ENCODE results near the gene NOTCH2. TPM values are rescaled to one million over a fixed set of nuclear protein-coding genes. Genes with fewer than 3 reads are reported as not detected.

Gene NOTCH2
- total and polyA plus RNA-seq, 2 experiments from 2014 or later: 8.5 to 56.6 TPM

DNA sequence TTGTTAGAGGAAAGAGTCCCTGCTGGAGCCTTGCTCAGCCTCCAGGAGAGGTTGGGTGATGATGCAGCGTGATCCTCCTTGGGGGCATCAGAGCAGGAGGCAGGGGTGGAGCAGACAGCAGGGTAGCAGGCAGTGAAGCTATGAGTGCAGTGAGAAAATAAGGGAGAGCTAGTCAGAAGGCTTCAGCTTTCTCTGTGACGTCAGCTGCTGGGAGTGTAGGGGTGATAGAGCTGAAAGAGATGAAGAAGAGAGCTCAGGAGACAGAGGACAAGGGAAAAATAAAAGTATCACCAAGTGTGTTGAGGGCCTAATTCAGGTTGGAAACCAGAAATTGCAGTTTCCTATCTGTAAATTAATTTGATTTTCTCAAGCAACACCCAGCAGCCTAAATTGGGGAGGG lies 170.9 kb downstream of the NOTCH2 start:
- no peaks in the 10 kb centered on the region for H3F3A ChIP-seq (replicated peaks; ENCODE audit: low read depth)
- no peaks in the 10 kb centered on the region for H3K36me3 Mint-ChIP-seq (ENCODE audit: low read depth)
- no peak overlapping the region for H3K4me3 Mint-ChIP-seq
- H3K9me2 ChIP-seq (ENCODE audit: insufficient read depth): no peaks in the 10 kb centered on the region
- no peak for TF ChIP-seq EZH2 (IDR thresholded peaks at IDR 0.05; ENCODE audit: low read depth, unreplicated experiment)
- no peak for TF ChIP-seq STAT1 (IDR thresholded peaks at IDR 0.05; ENCODE audit: unreplicated experiment)
- TF ChIP-seq ZNF331 (CRISPR knock-in tag; IDR thresholded peaks at IDR 0.05; ENCODE audit: low read depth): no peak
- no peak for TF ChIP-seq NANOG (IDR thresholded peaks at IDR 0.05; ENCODE audit: borderline replicate concordance)
- no peak for TF ChIP-seq ETS1 (IDR thresholded peaks at IDR 0.05)
- TF ChIP-seq, protein P1, sequence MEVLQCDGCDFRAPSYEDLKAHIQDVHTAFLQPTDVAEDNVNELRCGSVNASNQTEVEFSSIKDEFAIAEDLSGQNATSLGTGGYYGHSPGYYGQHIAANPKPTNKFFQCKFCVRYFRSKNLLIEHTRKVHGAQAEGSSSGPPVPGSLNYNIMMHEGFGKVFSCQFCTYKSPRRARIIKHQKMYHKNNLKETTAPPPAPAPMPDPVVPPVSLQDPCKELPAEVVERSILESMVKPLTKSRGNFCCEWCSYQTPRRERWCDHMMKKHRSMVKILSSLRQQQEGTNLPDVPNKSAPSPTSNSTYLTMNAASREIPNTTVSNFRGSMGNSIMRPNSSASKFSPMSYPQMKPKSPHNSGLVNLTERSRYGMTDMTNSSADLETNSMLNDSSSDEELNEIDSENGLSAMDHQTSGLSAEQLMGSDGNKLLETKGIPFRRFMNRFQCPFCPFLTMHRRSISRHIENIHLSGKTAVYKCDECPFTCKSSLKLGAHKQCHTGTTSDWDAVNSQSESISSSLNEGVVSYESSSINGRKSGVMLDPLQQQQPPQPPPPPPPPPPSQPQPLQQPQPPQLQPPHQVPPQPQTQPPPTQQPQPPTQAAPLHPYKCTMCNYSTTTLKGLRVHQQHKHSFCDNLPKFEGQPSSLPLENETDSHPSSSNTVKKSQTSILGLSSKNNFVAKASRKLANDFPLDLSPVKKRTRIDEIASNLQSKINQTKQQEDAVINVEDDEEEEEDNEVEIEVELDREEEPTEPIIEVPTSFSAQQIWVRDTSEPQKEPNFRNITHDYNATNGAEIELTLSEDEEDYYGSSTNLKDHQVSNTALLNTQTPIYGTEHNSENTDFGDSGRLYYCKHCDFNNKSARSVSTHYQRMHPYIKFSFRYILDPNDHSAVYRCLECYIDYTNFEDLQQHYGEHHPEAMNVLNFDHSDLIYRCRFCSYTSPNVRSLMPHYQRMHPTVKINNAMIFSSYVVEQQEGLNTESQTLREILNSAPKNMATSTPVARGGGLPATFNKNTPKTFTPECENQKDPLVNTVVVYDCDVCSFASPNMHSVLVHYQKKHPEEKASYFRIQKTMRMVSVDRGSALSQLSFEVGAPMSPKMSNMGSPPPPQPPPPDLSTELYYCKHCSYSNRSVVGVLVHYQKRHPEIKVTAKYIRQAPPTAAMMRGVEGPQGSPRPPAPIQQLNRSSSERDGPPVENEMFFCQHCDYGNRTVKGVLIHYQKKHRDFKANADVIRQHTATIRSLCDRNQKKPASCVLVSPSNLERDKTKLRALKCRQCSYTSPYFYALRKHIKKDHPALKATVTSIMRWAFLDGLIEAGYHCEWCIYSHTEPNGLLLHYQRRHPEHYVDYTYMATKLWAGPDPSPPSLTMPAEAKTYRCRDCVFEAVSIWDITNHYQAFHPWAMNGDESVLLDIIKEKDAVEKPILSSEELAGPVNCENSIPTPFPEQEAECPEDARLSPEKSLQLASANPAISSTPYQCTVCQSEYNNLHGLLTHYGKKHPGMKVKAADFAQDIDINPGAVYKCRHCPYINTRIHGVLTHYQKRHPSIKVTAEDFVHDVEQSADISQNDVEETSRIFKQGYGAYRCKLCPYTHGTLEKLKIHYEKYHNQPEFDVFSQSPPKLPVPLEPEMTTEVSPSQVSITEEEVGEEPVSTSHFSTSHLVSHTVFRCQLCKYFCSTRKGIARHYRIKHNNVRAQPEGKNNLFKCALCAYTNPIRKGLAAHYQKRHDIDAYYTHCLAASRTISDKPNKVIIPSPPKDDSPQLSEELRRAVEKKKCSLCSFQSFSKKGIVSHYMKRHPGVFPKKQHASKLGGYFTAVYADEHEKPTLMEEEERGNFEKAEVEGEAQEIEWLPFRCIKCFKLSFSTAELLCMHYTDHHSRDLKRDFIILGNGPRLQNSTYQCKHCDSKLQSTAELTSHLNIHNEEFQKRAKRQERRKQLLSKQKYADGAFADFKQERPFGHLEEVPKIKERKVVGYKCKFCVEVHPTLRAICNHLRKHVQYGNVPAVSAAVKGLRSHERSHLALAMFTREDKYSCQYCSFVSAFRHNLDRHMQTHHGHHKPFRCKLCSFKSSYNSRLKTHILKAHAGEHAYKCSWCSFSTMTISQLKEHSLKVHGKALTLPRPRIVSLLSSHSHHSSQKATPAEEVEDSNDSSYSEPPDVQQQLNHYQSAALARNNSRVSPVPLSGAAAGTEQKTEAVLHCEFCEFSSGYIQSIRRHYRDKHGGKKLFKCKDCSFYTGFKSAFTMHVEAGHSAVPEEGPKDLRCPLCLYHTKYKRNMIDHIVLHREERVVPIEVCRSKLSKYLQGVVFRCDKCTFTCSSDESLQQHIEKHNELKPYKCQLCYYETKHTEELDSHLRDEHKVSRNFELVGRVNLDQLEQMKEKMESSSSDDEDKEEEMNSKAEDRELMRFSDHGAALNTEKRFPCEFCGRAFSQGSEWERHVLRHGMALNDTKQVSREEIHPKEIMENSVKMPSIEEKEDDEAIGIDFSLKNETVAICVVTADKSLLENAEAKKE (CRISPR knock-in tag; IDR thresholded peaks at IDR 0.05): no peak
- TF ChIP-seq JUNB (IDR thresholded peaks at IDR 0.05; ENCODE audit: unreplicated experiment): no peak
- no peak for TF ChIP-seq CTCF (conservative IDR thresholded peaks at IDR 0.05; ENCODE audit: low read depth in 2 of 2)
- TF ChIP-seq ZNF114 (CRISPR knock-in tag; IDR thresholded peaks at IDR 0.05): no peak
- H3K4me2 ChIP-seq: no peak overlapping the region
- H3K4me1 Mint-ChIP-seq: peaks cover 2% of the 10 kb centered on the region; the same call in 1 of the 3 replicates
- H3K4me1 ChIP-seq (ENCODE audit: insufficient read depth): no peaks in the 10 kb centered on the region
- no peak for DNase-seq (ENCODE audit: low spot score)
- no peaks in the 10 kb centered on the region; the same call in 2 of the 3 replicates for H3K9me3 Mint-ChIP-seq
- 0 out of 2 replicates have a peak overlapping the region, but pooled peaks have one; percentile 43 for H2AFZ ChIP-seq
- H3K36me3 ChIP-seq (ENCODE audit: insufficient read depth): no peaks in the 10 kb centered on the region
- H3K27me3 Mint-ChIP-seq (ENCODE audit: insufficient read depth, low read depth, poor library complexity): peaks cover 5% of the 10 kb centered on the region
- H3K27ac ChIP-seq (ENCODE audit: low read depth): no peak overlapping the region
- H3K27me3 ChIP-seq (ENCODE audit: insufficient read depth): no peaks in the 10 kb centered on the region; the same call in 1 of the 2 replicates
- H4K20me1 ChIP-seq (replicated peaks; ENCODE audit: insufficient read depth): no peaks in the 10 kb centered on the region
- no peak overlapping the region for H3K27ac Mint-ChIP-seq
- H3K4me3 ChIP-seq: no peak overlapping the region
- ATAC-seq: no peak
- H3K79me2 ChIP-seq (replicated peaks; ENCODE audit: insufficient read depth): no peaks in the 10 kb centered on the region

Measured in GM23338 (cell line).